ENCODE results near the gene TPGS1.
"Not testable (repeated sequence)": the region's sequence is repeated elsewhere in the genome, so short reads cannot be mapped to it uniquely, and the experiment has no call there.

Gene TPGS1

DNA sequence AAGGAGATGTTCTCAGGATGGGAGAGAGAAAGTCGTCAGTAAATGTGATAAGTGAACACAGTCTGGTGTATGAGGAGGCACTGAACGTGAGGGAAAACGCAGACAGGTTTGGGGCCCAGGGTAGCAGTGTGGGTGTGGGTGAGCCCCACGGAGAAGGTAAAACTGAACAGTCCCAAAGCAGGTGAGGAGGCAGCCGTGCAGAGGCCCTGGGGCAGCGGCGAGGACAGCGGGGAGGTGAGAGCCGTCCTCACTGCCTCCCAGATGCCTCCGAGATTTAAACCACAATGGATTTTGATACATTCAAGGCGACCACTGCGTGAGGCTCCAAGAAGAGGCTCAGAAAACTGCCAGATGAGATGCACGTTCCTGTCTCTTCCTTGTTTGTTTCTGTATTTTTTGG, 31.9 kb upstream of the TPGS1 start:
- DNase-seq (ENCODE audit: low read depth in 2 of 2) = no peak

DNA sequence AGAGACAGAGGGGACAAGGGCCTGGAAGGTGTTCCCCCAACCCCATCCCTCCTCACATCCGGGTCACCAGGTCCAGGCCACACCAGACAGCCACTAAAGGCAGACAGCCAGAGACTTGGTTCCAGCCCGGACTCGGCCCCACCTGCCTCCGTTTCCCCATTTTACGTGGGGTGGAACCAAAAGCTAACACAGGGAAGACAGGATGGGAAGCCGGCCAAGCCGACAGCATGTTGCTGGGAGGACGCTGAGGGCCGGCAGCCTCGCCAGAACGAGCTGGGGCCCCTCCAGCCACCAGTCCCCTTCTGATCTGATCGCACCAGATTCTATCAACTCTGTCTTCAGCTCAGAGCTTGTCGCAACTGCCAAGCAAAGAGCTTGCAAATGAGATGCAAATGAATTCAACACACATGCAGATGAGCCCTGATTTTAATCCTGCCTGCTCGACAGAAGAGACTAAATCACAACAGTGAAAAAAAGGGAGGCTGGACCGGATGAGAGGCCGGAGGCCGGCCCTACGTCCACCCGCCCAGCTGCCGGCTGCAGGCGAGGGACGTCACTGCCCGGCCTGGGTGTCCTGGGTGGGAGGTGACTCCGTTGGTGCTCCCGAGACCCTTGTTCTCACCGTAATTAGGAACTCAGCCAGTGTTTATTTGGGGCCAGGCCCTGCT, 28.9 kb upstream of the TPGS1 start:
- no peak for DNase-seq (ENCODE audit: low read depth in 2 of 2)

DNA sequence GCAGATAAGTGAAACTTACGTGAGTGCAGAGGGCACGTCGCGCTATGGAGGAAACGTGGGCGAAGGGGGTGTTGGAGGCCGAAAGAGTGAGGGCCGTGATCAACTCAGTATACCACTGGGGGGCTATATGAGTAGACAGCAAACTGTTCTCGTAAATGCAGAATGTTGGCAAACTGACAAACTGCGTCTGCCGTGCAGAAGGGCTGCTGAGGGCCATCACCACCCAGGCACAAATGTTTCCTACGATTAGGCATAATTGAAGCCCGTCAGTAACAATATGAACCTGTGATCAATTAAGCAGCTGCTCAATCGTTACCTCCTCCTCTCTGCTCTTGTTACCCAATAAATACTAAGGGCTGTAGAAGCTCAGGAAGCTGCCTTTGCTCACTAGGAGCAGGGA, 28.3 kb upstream of the TPGS1 start:
- no peak for DNase-seq (ENCODE audit: low read depth in 2 of 2)

DNA sequence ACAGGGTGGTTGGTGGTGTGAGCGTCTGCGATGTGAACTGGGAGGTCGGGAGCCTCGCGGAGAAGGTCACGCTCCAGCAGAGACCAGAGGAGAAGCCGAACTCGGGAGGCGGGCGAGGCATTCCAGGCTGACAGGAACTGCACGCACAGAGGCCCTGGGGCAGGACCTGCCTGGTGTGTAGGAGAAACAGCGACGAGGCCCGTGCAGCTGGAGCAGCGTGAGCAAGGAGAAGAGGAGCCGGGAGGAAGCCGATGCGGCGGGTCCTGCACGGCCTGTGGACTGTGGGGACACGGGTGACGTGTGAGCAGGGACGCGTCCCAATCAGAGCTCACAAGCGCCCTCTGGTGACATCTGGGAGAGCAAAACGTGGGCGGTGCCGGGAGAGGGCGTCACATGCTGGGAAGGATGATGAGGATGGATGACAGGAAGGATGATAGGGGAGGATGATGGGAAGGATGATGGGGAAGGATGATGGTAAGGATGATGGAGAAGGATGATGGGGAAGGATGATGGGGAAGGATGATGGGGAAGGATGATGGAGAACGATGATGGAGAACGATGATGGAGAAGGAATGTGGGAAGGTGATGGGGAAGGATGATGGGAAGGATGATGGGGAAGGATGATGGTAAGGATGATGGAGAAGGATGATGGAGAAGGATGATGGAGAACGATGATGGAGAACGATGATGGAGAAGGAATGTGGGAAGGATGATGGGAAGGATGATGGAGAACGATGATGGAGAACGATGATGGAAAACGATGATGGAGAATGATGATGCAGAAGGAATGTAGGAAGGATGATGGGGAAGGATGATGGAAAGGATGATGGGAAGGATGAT, 27.1 kb upstream of the TPGS1 start:
- no peak for DNase-seq (ENCODE audit: low read depth in 2 of 2)

DNA sequence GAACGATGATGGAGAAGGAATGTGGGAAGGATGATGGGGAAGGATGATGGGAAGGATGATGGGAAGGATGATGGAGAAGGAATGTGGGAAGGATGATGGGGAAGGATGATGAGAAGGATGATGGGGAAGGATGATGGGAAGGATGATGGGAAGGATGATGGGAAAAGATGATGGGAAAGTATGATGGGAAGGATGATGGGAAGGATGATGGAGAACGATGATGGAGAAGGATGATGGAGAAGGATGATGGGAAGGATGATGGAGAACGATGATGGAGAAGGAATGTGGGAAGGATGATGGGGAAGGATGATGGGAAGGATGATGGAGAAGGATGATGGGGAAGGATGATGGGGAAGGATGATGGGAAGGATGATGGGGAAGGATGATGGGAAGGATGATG, 26.2 kb upstream of the TPGS1 start:
- not testable (repeated sequence) for DNase-seq (ENCODE audit: low read depth in 2 of 2)

DNA sequence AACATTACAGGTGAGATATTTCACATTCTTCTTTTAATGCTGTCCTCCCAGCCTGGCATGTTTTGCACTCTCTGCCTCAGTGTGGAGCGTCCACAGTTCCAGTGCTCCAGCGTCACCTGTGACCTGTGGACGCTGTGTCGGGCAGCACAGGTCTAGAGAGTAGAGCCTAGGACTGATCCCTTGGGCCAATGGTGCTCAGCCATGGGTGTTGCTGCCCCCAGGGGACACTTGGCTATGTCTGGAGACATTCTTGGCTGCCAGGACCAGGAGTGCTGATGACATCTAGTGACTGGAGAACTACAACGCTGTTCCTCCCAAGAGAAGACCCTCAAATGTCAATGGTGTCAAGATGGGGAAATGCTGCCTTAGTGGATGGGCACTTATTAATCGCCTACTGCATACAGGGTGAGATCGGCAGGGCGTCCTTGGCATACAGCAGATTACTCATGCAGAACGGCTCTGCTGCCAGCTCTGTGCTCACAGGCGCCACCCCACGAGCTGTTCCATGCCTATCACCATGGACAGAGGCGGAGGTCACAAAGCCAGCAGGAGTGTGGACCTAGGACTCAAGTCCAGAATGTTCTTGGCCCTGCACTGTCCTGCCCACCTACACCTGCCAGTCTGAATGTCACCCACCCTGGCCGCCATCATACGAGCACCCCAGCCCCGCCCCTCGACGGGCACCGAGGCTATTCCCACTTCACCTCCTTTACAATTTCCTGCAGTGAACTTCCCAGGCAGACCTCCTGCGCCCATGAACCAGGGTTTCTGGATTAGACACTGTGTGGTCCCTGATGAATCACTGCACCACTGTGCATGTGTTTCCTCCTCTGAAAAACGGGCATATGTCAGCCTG, 24.9 kb upstream of the TPGS1 start:
- DNase-seq (ENCODE audit: low read depth in 2 of 2) = no peak

DNA sequence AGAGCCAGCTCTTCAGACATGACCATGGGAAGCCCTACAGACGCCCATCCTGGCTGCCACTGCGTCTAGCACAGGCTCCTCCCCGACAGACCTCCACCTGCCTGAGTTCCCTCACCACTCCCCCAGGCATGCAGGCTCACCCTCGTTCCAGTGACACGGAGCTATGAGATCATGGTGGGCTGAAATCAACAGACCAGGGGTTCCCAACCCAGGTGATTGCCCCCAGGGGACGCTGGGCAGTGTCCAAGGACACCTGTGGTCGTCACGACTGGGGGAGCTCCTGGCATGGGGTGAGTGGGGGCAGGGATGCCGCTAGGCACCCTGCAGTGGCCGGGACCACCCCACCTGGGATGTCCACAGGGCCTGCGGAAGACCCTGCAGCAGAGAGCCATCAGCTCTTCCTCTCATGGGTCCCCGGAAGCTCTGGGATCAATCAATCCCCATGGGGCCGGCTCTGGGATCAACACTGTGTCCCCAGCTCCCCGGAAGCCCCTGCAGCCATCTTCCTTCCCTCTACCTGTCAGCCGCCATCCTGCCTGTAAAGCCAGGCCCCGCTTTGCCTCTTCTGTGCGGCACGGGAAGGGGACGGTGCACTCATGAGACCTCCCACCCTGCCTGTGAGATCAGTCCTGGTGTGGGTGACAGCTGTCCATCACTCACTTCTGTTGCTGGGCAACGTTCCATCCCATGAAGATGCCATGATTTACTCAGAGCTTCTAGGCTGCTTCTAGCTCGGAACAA, 23.8 kb upstream of the TPGS1 start:
- DNase-seq (ENCODE audit: low read depth in 2 of 2) = no peak

DNA sequence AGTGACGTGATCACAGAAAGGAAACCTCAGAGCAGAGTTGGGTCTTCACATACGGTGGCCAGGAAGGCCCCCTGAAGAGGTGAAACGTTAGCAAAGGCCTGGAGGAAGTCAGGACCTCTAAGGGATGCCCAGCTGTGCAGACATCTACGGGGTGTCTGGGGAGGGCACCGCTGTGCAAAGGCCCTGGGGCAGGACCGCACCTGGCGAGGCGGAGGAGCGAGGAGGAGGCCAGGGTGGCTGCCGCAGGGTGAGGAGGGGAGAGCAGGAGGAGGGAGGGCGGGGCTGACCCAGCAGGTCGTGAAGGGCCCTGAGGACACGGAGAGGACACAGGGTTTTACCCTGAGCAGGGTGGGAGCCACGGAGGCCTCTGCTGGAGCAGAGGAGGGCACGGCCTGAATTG, 22.8 kb upstream of the TPGS1 start:
- DNase-seq (ENCODE audit: low read depth in 2 of 2) = no peak

DNA sequence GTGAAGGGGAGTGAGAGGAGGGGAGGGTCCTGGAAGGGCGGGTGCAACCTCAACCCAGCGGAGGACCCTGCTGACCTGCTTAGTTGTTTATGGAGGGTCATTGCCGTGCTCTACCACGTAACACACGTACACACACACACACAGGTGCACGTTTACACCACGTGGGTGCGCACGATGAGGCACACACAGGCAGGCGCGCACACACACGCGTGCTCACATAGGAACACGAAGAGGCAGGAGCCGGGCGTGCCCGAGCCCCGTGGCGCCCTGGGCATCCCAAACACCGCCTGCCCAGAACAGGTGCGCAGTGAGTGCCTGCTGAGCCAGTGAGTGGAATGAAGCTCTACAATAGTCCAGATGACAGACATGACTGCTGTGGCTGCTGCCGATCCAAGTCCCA, 22.2 kb upstream of the TPGS1 start:
- DNase-seq (ENCODE audit: low read depth in 2 of 2) = no peak

DNA sequence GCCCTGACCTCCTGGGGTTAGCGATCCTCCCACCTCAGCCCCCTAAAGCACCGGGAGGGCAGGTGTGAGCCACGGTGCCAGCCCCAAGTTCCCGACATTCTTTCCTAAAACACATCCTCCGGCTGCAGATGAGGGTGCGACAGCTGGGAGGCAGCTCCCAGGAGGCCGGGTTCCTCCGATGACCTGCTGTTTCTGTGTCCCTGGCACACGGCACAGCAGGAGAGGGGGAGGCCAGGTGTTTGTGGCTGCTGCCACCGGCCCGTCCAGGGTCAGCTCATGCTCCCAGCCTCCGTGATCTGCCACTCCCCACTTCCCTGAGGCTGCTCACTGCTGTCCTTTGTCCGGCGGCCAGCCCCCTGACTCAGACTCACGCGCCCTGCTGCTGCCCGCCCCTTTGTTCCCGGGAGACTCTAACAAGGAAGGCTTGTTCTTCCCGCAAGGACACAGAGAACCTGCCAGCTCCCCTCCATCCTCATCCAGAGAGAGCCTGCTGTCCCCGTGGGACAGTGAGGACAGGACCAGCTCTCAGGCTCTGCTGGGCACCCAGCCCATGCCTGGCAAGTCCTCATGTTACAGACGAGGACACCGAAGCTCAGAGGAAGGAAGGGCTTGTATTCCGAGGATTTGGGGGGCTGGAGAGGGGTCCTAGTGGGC, 21.6 kb upstream of the TPGS1 start:
- no peak for DNase-seq (ENCODE audit: low read depth in 2 of 2)

DNA sequence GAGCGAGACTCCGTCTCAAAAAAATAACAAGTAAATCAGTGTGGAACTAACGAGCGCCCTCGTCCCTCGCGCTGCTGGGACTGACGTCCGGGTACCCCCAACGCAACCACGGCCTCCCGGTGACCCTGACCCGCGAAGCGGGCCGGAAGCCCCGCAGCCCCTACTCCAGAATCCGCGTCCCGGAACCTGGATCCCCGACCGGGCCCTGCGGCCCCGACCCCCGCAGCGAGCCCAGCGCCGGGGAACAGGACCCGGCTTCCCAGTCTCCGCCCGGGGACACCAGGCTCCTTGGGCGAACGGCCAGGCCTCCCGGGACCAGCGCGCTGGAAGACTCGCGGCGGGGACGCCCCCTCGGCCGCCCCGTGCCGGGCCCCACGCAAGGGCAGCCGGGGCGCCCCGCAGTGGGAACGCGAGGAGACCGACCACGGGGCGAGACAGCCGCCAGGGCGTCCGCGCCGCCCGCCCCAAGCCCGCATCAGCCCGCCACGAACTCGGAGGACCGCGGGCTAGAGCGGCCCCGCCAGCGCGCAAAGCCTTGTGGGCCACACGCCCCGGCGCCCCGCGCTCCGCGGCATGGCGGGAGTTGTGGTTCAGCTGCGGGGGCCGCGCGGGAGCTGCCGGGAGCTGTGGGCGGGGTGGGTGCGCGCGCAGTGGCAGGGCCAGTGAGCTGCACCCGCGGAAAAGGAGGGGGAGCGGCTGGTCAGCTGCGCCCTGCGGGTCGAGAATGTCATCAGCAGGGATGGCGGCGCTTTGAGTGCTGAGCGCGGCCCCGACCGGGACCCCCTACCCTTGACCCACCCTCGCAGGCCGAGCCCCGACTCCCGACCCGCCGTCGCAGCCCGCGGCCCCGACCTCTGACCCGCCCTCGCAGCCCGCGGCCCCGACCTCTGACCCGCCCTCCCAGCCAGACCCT, 18.5 kb upstream of the TPGS1 start:
- DNase-seq (ENCODE audit: low read depth in 2 of 2) = peak; percentile 85 to 90

DNA sequence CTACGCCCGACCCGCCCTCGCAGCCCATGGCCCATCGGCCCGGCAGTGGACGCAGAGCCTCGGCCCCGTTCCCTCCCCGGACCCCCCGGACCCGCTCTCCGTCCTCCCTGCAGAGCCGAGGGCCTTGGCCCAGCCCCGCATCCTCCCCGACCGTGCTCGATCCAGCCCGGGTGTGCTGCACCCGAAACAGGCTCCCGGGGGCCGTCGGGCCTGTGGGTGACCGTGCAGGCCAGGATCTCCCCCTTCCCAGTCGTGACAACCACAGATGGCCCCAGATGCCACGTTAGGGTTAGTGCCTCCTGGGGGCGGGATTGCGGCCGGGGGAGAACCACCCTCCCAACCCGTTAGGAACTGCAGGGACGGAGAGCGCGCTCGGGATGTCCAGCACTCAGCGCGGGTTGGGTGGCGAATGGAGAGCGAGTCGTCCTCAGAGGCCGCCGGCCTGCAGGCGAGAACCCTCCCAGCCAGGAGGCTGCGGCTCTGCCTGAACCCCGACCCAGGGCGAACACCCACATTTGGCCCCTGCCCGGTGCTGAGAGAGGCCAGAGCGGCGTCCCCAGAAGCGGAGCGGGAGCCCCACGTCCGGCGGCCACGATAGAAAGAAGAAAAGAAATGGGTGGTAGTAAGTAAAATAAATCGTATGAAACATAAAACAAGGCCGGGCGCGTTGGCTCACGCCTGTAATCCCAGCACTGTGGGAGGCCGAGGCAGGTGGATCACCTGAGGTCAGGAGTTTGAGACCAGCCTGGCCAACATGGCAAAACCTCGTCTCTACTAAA, 17.7 kb upstream of the TPGS1 start:
- DNase-seq (ENCODE audit: low read depth in 2 of 2) = no peak

DNA sequence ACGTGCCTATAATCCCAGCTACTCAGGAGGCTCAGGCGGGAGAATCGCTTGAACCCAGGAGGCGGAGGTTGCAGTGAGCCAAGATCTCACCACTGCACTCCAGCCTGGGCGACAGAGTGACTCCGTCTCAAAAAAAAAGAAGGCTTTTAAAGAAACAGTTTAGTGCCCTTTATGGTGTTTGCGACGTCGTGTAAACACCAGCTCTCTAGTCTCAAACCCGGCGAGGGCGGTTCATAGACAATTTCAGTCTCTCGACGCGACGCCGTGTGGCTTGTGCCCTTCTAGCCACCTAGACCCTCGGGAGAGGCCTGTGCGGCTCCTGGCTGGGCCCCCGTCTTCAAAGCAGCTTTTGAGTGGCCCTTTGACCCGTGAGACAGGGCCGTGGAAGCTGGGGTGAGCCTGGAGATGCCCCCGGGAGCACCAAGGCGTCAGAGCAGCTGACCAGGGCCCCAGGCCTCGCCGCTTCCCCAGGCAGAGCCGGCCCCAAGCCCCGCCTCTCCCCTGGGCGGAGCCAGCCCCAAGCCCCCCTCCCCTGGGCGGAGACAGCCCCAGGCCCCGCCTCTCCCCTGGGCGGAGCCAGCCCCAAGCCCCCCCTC, 16.1 kb upstream of the TPGS1 start:
- no peak for DNase-seq (ENCODE audit: low read depth in 2 of 2)

DNA sequence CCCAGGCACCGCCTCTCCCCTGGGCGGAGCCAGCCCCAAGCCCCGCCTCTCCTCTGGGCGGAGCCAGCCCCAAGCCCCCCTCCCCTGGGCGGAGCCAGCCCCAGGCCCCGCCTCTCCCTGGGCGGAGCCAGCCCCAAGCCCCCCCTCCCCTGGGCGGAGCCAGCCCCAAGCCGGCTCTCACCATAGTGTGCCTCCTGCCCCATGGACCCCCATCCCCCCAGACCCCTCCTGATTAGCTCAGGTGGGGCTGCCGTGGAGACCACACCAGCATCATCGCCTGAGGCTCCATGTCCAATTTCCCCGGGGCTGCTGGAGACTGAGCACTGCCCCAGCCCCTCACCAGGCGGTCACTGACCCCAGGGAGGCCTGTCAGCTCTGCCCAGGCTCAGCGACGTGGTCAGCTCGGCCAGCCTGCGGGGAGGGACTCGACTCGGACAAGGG, 15.2 kb upstream of the TPGS1 start:
- no peak for DNase-seq (ENCODE audit: low read depth in 2 of 2)

DNA sequence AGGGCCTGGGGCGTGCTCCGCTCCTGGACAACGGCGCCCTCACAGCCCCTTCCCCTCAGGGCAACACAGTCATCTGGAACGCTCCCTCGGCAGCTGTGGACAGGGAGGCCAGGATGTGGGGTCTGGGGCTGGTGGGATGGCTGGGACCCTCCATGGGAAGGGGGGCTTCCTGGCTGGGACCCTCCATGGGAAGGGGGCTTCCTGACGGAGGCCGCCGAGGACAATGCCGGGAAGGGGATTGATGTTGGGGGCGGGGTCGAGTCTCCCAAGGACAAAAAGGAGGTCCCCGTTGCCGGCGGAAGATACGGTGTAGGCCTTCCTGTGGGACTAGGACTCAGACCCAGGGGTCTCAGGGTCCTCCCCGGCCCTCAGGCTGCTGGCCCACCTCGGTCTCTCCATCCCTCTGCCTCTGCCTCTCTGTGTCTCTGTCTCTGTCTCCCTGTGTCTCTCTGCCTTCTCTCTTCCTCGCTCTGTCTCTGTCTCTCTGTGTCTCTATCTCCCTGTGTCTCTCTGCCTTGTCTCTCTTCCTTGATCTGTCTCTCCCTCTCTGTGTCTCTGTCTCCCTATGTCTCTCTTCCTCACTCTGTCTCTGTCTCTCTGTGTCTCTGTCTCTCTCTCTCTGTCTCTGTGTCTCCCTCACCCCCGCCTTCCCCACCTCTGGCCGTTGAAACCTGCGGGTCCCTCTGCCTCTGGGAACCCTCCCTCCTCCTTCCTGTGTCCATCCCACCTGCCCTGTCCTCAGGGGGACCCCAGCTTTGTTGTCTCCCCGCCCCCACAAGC, 13.7 kb upstream of the TPGS1 start:
- DNase-seq (ENCODE audit: low read depth in 2 of 2) = no peak

DNA sequence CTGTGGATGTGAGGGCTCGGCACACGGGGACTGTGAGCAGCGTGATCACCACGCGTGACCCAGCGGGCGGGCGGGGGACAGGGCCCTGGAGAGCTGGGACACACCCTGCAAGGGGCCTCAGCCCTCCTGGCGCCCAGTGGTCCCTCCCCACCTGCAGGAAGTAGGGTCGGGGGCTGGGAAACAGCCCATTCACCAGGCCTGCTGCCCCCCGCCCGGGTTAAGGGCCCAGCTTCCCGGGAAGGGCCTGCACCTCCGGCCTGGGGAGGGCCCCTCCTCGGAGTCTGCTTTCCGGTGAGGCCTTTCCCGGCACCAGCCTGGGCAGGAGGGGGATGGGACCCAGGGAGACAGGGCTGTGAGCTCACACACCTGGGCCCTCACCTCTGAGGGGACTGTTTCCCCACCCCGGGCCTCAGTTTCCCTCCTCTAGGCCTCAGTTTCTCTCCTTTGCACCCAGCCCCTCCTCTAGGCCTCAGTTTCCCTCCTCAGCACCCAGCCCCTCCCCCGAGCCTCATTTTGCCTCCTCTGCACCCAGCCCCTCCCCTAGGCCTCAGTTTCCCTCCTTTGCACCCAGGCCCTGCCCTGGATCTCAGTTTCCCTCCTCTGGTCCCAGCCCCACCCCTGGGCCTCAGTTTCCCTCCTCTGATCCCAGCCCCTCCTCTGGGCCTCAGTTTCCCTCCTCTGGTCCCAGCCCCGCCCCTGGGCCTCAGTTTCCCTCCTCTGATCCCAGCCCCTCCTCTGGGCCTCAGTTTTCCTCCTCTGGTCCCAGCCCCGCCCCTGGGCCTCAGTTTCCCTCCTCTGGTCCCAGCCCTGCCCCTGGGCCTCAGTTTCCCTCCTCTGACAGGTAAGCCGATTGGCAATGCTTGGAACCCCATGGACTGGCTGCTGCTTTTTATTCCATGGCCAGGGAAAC, 12.9 kb upstream of the TPGS1 start:
- DNase-seq (ENCODE audit: low read depth in 2 of 2) = no peak

DNA sequence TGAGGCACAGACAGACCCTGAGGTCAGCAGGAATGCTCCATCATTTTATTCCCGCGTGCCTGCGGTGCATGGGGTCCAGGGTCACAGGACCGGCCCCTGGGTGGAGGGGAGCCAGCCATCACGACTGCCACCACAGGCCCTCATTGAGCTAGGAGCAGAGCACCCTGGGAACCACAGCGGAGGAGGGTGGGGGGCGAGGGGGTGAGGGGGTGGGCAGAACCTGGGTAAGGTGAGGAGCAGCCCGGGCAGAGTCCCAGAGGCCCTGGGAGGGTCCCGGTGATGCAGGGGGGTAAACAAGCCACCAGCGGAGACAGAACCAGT, 12.3 kb upstream of the TPGS1 start:
- DNase-seq (ENCODE audit: low read depth in 2 of 2) = no peak

Measured in activated CD4-positive, alpha-beta T cell treated with anti-CD3 and anti-CD28 coated beads for 24 hours (primary cell).